ENCODE results near the gene SLC9B1.

DNA sequence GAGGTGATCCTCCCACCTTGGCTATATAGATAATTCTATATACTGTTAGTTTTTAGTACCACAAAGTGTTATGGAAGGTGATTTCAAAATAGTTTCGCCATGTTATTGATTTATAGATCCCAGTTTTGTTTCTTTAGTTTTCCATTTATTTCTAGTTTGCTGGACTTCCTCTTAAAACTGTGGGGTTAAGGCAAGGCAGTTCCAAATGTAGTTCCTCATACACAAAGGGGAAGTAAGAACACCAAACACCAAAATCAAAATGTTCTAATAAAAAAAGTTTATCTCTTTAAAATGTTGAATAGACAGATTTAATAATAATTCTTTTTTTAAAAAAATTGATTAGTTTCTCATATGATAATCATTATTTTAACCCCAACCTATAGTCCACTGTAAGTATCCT lies 157.5 kb downstream of the SLC9B1 start:
- TF ChIP-seq YY1 (IDR thresholded peaks at IDR 0.05; ENCODE audit: low read depth, low read length) (no peak), TCF12 (IDR thresholded peaks at IDR 0.05; ENCODE audit: low read depth, low read length) (no peak), POLR2A (IDR thresholded peaks at IDR 0.05; ENCODE audit: control extremely low read depth in 1 of 2, low read depth in 2 of 2, low read length in 2 of 2) (no peak), TEAD4 (IDR thresholded peaks at IDR 0.05; ENCODE audit: low read depth, low read length) (no peak), SUZ12 (IDR thresholded peaks at IDR 0.05; ENCODE audit: low read length) (no peak), SRF (IDR thresholded peaks at IDR 0.05; ENCODE audit: low read depth, low read length) (no peak), ASH2L (IDR thresholded peaks at IDR 0.05; ENCODE audit: low read length) (no peak), POU5F1 (IDR thresholded peaks at IDR 0.05; ENCODE audit: low read depth, low read length) (no peak), HDAC2 (IDR thresholded peaks at IDR 0.05; ENCODE audit: borderline replicate concordance in 1 of 2, low read depth in 2 of 2, low read length in 2 of 2) (no peak), RAD21 (IDR thresholded peaks at IDR 0.05 in 1 of 2, conservative IDR thresholded peaks at IDR 0.05 in 1 of 2; ENCODE audit: low read depth in 2 of 2, low read length in 2 of 2) (no peak), JUND (IDR thresholded peaks at IDR 0.05; ENCODE audit: low read length) (no peak)
- TF ChIP-seq, protein P1, sequence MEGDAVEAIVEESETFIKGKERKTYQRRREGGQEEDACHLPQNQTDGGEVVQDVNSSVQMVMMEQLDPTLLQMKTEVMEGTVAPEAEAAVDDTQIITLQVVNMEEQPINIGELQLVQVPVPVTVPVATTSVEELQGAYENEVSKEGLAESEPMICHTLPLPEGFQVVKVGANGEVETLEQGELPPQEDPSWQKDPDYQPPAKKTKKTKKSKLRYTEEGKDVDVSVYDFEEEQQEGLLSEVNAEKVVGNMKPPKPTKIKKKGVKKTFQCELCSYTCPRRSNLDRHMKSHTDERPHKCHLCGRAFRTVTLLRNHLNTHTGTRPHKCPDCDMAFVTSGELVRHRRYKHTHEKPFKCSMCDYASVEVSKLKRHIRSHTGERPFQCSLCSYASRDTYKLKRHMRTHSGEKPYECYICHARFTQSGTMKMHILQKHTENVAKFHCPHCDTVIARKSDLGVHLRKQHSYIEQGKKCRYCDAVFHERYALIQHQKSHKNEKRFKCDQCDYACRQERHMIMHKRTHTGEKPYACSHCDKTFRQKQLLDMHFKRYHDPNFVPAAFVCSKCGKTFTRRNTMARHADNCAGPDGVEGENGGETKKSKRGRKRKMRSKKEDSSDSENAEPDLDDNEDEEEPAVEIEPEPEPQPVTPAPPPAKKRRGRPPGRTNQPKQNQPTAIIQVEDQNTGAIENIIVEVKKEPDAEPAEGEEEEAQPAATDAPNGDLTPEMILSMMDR (IDR thresholded peaks at IDR 0.05; ENCODE audit: control extremely low read depth in 1 of 3, insufficient read depth in 1 of 3, low read depth in 1 of 3, low read length in 3 of 3), result no peak

Measured in H1 (cell line).